Prostate gland (tissue), 2 donors: ENCODE measurements around the gene CD81.

ENCODE experiments used
- CTCF ChIP-seq, 4 experiments: fragments of 200-600 bp in 2 of 4; fragments of 450-650 bp in 2 of 4; sonication (generic) in 2 of 4; IDR thresholded peaks; 1 replicate in 3 of 4; 2 replicates in 1 of 4; pipeline ENCODE4 v1.5.1; 2016 to 2019; ENCODE audit warnings: antibody characterized with exemption in 4 of 4, mild to moderate bottlenecking in 2 of 4, moderate library complexity in 2 of 4
- POLR2A ChIP-seq: fragments of 450-650 bp; IDR thresholded peaks from one replicate; pipeline ENCODE4 v1.6.1; 2016; ENCODE audit warnings: antibody characterized with exemption, mild to moderate bottlenecking
- POLR2AphosphoS5 ChIP-seq: sonication (generic); formaldehyde crosslinking; IDR thresholded peaks from one replicate; pipeline ENCODE4 v1.6.1; 2017; ENCODE audit warnings: antibody characterized with exemption

GRCh38 chr11:2393941-2394817, 17.1 kb downstream of the CD81 start:
- TF ChIP-seq CTCF (IDR thresholded peaks at IDR 0.05) (no peak), POLR2A (no peak), POLR2AphosphoS5 (no peak)
